GM12872 (cell line): ENCODE results near the gene TRPM3.

Source experiments
- TF ChIP-seq, protein P1 (sequence below): IDR thresholded peaks from 3 replicates; pipeline ENCODE4 v1.5.1; 2011; ENCODE audit warnings: low read depth, mild to moderate bottlenecking, low read length, moderate library complexity; ENCODE audit not compliant: insufficient read depth

The TRPM3 gene

DNA sequence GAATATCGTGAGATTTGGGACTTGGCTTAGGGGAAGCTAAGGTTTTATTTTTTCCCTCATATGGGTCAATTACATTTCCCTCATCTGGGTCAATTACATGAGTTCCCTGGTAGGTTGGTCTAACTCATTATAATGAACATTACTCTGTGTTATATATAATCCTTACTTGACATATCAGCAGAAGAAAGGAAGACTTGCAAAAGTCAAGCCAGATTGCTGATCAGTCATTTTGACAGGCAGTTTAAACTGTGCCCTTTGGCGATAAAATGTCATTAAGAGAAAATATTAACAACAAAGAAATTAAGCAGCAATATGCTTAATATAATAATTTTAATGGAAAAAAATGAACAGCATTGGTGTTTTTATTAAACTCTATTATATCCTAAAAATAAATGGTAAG is 23.1 kb upstream of the TRPM3 start:
- TF ChIP-seq, protein P1, sequence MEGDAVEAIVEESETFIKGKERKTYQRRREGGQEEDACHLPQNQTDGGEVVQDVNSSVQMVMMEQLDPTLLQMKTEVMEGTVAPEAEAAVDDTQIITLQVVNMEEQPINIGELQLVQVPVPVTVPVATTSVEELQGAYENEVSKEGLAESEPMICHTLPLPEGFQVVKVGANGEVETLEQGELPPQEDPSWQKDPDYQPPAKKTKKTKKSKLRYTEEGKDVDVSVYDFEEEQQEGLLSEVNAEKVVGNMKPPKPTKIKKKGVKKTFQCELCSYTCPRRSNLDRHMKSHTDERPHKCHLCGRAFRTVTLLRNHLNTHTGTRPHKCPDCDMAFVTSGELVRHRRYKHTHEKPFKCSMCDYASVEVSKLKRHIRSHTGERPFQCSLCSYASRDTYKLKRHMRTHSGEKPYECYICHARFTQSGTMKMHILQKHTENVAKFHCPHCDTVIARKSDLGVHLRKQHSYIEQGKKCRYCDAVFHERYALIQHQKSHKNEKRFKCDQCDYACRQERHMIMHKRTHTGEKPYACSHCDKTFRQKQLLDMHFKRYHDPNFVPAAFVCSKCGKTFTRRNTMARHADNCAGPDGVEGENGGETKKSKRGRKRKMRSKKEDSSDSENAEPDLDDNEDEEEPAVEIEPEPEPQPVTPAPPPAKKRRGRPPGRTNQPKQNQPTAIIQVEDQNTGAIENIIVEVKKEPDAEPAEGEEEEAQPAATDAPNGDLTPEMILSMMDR = no peak

- TF ChIP-seq, protein P1 = no peak
Observed at GRCh38 chr9:71136696-71137095, 15.3 kb upstream of the TRPM3 start.

GRCh38 chr9:71131145-71131544 is 9.7 kb upstream of the TRPM3 start:
- TF ChIP-seq, protein P1 = no peak

GRCh38 chr9:71130521-71130920 is 9.1 kb upstream of the TRPM3 start:
- TF ChIP-seq, protein P1 = no peak

DNA sequence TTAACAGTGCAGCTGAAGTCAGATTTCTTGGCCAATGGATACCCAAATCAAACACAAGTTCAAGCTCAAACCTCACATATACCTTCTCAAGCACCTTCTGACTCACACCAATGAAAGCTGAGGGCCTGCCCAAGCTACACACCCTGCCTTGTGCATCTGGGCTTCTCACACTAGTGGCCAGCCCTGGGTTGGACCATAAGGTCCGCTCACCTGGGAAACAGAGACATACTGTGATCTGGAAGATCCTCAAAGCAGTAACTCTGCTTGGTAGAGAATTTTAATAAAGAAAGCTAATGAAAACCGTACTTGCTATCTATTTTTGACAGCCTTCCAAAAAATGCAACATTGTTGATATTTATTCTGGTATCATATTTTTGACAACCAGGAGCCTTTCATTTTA is 7.4 kb upstream of the TRPM3 start:
- TF ChIP-seq, protein P1 = no peak

GRCh38 chr9:71127301-71127700 is 5.9 kb upstream of the TRPM3 start:
- TF ChIP-seq, protein P1 = no peak

DNA sequence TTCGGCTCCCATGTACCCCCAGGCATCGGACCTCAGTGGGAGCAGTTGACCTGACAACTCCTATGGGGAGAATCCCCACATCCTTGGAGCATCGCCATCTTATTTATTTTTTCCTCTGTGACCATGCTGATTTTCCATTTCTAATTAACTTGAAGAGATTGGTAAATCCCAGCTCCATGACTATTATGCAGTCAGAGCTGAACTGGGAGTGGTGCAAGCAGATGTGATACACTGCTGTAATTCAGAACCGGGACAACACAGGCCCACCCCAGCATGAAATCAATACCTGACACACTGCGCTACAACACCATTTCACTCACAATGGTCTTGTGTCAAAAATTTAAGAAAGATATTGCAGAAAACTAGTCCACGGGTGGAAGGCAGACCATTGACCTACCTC is 1.0 kb upstream of the TRPM3 start:
- TF ChIP-seq, protein P1 = no peak

DNA sequence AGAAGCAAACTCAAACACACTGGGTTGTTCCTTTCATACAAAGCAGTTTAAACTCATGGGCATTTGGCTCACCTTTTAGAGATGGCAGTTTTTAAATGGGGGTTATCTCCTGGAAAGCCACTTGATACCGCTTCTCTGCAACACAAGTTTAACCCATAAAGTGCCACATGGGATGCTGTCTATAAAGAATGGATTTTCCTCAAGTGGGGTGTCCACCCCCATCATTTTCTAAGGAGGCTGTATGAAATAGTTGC is 528 bp upstream of the TRPM3 start:
- TF ChIP-seq, protein P1 = no peak
